BLaER1 (cell line): ENCODE measurements around the gene MB.

Experiments
- H3K27ac ChIP-seq: shearing (Covaris generic); formaldehyde crosslinking; 2 replicates; pipeline ENCODE4 v1.8.1; 2022
- H3K27me3 ChIP-seq: shearing (Covaris generic); formaldehyde crosslinking; 2 replicates; pipeline ENCODE4 v1.8.1; 2022
- H3K36me3 ChIP-seq: shearing (Covaris generic); formaldehyde crosslinking; 2 replicates; pipeline ENCODE4 v1.8.1; 2022
- H3K4me1 ChIP-seq: shearing (Covaris generic); formaldehyde crosslinking; 2 replicates; pipeline ENCODE4 v1.8.1; 2022
- H3K4me2 ChIP-seq: shearing (Covaris generic); formaldehyde crosslinking; 2 replicates; pipeline ENCODE4 v1.8.1; 2022
- H3K4me3 ChIP-seq: shearing (Covaris generic); formaldehyde crosslinking; 2 replicates; pipeline ENCODE4 v1.8.1; 2022
- H3K9ac ChIP-seq: shearing (Covaris generic); formaldehyde crosslinking; 2 replicates; pipeline ENCODE4 v1.8.1; 2022
- H3K9me3 ChIP-seq: shearing (Covaris generic); formaldehyde crosslinking; 2 replicates; pipeline ENCODE4 v1.8.1; 2022
- H4K20me1 ChIP-seq: shearing (Covaris generic); formaldehyde crosslinking; 2 replicates; pipeline ENCODE4 v1.8.1; 2022
- Cebpa-rat ChIP-seq: shearing (Covaris generic); IDR thresholded peaks from 2 replicates; pipeline ENCODE4 v1.8.1; 2022

MB gene

GRCh38 chr22:35609761-35610160, 7.4 kb downstream of the MB start:
- no peak for TF ChIP-seq Cebpa-rat
- no peaks in the 10 kb centered on the region for H3K27me3 ChIP-seq
- H4K20me1 ChIP-seq, result no peaks in the 10 kb centered on the region
- H3K9me3 ChIP-seq, result no peaks in the 10 kb centered on the region
- peaks cover 56% of the 10 kb centered on the region for H3K4me1 ChIP-seq
- peak overlapping the region; percentile 59 for H3K4me2 ChIP-seq
- H3K27ac ChIP-seq, result no peak overlapping the region
- no peak overlapping the region for H3K4me3 ChIP-seq
- no peak overlapping the region for H3K9ac ChIP-seq
- H3K36me3 ChIP-seq, result no peaks in the 10 kb centered on the region

- H3K9ac ChIP-seq, result no peak overlapping the region
- H3K27ac ChIP-seq, result no peak overlapping the region
- no peaks in the 10 kb centered on the region for H3K36me3 ChIP-seq
- no peak for TF ChIP-seq Cebpa-rat
- H3K9me3 ChIP-seq, result no peaks in the 10 kb centered on the region
- peak overlapping the region; percentile 59 for H3K4me2 ChIP-seq
- H4K20me1 ChIP-seq, result no peaks in the 10 kb centered on the region
- no peak overlapping the region for H3K4me3 ChIP-seq
- H3K27me3 ChIP-seq, result no peaks in the 10 kb centered on the region
- H3K4me1 ChIP-seq, result peaks cover 61% of the 10 kb centered on the region
These were observed 7.9 kb downstream of the MB start for GRCh38 chr22:35609261-35609660.

GRCh38 chr22:35608088-35608487, 9.0 kb downstream of the MB start:
- H3K4me2 ChIP-seq, result 0 out of 2 replicates have a peak overlapping the region, but pooled peaks have one; percentile 59
- H3K9me3 ChIP-seq, result no peaks in the 10 kb centered on the region
- no peaks in the 10 kb centered on the region for H3K27me3 ChIP-seq
- no peak for TF ChIP-seq Cebpa-rat
- H3K4me3 ChIP-seq, result no peak overlapping the region
- no peak overlapping the region for H3K27ac ChIP-seq
- no peaks in the 10 kb centered on the region for H4K20me1 ChIP-seq
- no peaks in the 10 kb centered on the region for H3K36me3 ChIP-seq
- H3K9ac ChIP-seq, result no peak overlapping the region
- H3K4me1 ChIP-seq, result peaks cover 62% of the 10 kb centered on the region

GRCh38 chr22:35606916-35607315, 10.2 kb downstream of the MB start:
- Histone ChIP-seq H3K9me3 (no peaks in the 10 kb centered on the region), H3K27ac (no peak overlapping the region), H3K4me1 (peaks cover 50% of the 10 kb centered on the region), H4K20me1 (no peaks in the 10 kb centered on the region), H3K4me3 (no peak overlapping the region), H3K36me3 (no peaks in the 10 kb centered on the region), H3K27me3 (no peaks in the 10 kb centered on the region), H3K4me2 (no peak overlapping the region), H3K9ac (no peak overlapping the region)
- TF ChIP-seq Cebpa-rat, result no peak

GRCh38 chr22:35605851-35606481, 11.2 kb downstream of the MB start:
- no peaks in the 10 kb centered on the region for H4K20me1 ChIP-seq
- no peaks in the 10 kb centered on the region for H3K9me3 ChIP-seq
- no peak overlapping the region for H3K4me3 ChIP-seq
- H3K36me3 ChIP-seq, result no peaks in the 10 kb centered on the region
- no peak overlapping the region for H3K4me2 ChIP-seq
- no peaks in the 10 kb centered on the region for H3K27me3 ChIP-seq
- H3K4me1 ChIP-seq, result peaks cover 41% of the 10 kb centered on the region
- no peak for TF ChIP-seq Cebpa-rat
- H3K9ac ChIP-seq, result no peak overlapping the region
- H3K27ac ChIP-seq, result no peak overlapping the region

GRCh38 chr22:35605369-35605680, 11.8 kb downstream of the MB start:
- H3K4me2 ChIP-seq, result no peak overlapping the region
- H3K9me3 ChIP-seq, result no peaks in the 10 kb centered on the region
- H3K4me1 ChIP-seq, result peaks cover 34% of the 10 kb centered on the region
- TF ChIP-seq Cebpa-rat, result no peak
- H4K20me1 ChIP-seq, result no peaks in the 10 kb centered on the region
- no peak overlapping the region for H3K9ac ChIP-seq
- H3K27me3 ChIP-seq, result no peaks in the 10 kb centered on the region
- H3K36me3 ChIP-seq, result no peaks in the 10 kb centered on the region
- H3K27ac ChIP-seq, result no peak overlapping the region
- H3K4me3 ChIP-seq, result no peak overlapping the region

- H3K27ac ChIP-seq, result no peak overlapping the region
- H3K4me3 ChIP-seq, result no peak overlapping the region
- H3K9me3 ChIP-seq, result no peaks in the 10 kb centered on the region
- H4K20me1 ChIP-seq, result no peaks in the 10 kb centered on the region
- H3K27me3 ChIP-seq, result no peaks in the 10 kb centered on the region
- H3K4me2 ChIP-seq, result peak overlapping the region; percentile 33
- TF ChIP-seq Cebpa-rat, result no peak
- no peak overlapping the region for H3K9ac ChIP-seq
- H3K36me3 ChIP-seq, result no peaks in the 10 kb centered on the region
- H3K4me1 ChIP-seq, result peaks cover 29% of the 10 kb centered on the region
These were observed 12.3 kb downstream of the MB start for GRCh38 chr22:35604621-35605368.

GRCh38 chr22:35601743-35602615, 15.2 kb downstream of the MB start:
- Histone ChIP-seq H3K4me3 (no peak overlapping the region), H3K9ac (no peak overlapping the region), H3K27me3 (no peaks in the 10 kb centered on the region), H4K20me1 (no peaks in the 10 kb centered on the region), H3K4me1 (peaks cover 18% of the 10 kb centered on the region), H3K27ac (no peak overlapping the region), H3K4me2 (no peak overlapping the region), H3K36me3 (no peaks in the 10 kb centered on the region), H3K9me3 (no peaks in the 10 kb centered on the region)
- no peak for TF ChIP-seq Cebpa-rat

DNA sequence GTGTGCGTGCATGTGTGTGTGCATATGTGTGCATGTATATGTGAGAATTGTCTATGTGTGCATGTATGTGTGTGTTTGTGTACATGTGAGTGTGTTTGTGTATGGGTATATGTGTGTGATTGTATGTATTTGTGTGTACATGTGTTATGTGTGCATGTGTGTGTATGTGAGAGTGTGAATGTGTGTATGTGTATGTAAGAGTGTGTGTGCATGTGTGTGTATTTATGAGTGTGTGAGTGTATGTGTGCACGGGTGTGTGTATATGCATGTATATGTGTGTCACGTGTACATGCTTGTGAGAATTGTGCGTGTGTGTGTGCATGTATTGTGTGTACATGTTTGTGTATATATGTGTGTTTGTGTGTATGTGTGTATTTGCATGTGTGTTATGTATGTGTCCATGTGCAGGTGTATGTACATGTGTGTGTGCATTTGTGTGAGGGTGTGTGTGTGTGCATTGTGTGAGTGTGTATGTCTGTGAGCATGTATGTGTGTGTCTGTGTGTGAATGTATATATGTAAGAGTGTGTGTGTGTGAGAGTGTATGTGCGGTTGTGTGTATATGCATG, 16.0 kb downstream of the MB start:
- Histone ChIP-seq H3K9ac (no peak overlapping the region), H3K27me3 (no peaks in the 10 kb centered on the region), H3K4me1 (peaks cover 18% of the 10 kb centered on the region), H3K36me3 (no peaks in the 10 kb centered on the region), H3K27ac (no peak overlapping the region), H3K9me3 (no peaks in the 10 kb centered on the region), H3K4me3 (no peak overlapping the region), H3K4me2 (no peak overlapping the region), H4K20me1 (no peaks in the 10 kb centered on the region)
- no peak for TF ChIP-seq Cebpa-rat
